WTC11 (cell line): ENCODE measurements around the gene MYO1A.

Experiments
- FOXK1 ChIP-seq: sonication (generic); formaldehyde crosslinking; IDR thresholded peaks from 2 replicates; pipeline ENCODE4 v1.8.0; 2022; ENCODE audit warnings: mild to moderate bottlenecking, moderate library complexity, missing genetic modification reagents
- JUN ChIP-seq: sonication (generic); formaldehyde crosslinking; IDR thresholded peaks from 2 replicates; pipeline ENCODE4 v1.8.0; 2023; ENCODE audit warnings: mild to moderate bottlenecking, missing genetic modification reagents
- NR3C1 ChIP-seq: sonication (generic); formaldehyde crosslinking; conservative IDR thresholded peaks from 2 replicates; pipeline ENCODE4 v1.8.1; 2023; ENCODE audit warnings: low read depth, mild to moderate bottlenecking, missing genetic modification reagents
- TEAD4 ChIP-seq: sonication (generic); formaldehyde crosslinking; IDR thresholded peaks from 2 replicates; pipeline ENCODE4 v1.8.0; 2022; ENCODE audit warnings: mild to moderate bottlenecking, missing genetic modification reagents
- TP53 ChIP-seq: sonication (generic); formaldehyde crosslinking; IDR thresholded peaks from 2 replicates; pipeline ENCODE4 v1.8.1; 2023; ENCODE audit warnings: mild to moderate bottlenecking, missing genetic modification reagents
- TF ChIP-seq, protein P1 (sequence below): fragments of 200-600 bp; IDR thresholded peaks from 2 replicates; pipeline ENCODE4 v1.8.0; 2022; ENCODE audit warnings: antibody characterized with exemption
- TF ChIP-seq, protein P2 (sequence below): sonication (generic); formaldehyde crosslinking; IDR thresholded peaks from 2 replicates; pipeline ENCODE4 v1.8.1; 2022; ENCODE audit warnings: missing genetic modification reagents, borderline replicate concordance
- TF ChIP-seq, protein P3 (sequence below): sonication (generic); formaldehyde crosslinking; IDR thresholded peaks from 2 replicates; pipeline ENCODE4 v1.8.0; 2022; ENCODE audit warnings: mild to moderate bottlenecking, missing genetic modification reagents
- TF ChIP-seq, protein P4 (sequence below): sonication (generic); formaldehyde crosslinking; IDR thresholded peaks from 2 replicates; pipeline ENCODE4 v1.8.0; 2022; ENCODE audit warnings: mild to moderate bottlenecking, missing genetic modification reagents
- TF ChIP-seq, protein P5 (sequence below): sonication (generic); formaldehyde crosslinking; IDR thresholded peaks from 2 replicates; pipeline ENCODE4 v1.8.1; 2023; ENCODE audit warnings: mild to moderate bottlenecking, missing genetic modification reagents, moderate library complexity

DNA sequence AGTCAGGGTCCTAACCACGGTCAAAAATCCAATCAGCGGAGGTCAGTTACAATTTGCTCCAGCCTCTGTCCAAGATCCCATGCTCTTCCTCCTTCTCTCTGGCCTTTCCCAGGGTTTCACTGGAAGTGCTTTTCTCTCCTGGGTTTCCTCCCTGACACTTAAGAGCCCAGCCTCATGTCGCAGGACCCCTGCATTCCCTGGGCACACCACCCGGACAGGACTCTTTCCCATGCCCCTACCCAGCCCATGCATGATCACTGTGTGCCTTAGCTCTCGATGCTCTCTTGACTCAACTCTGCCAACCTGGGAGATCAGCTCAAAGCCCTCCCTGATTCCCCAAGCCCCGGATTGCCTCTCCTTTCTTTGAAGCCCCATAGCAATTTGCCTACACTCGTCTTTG, 18.1 kb downstream of the MYO1A start:
- no peak for TF ChIP-seq NR3C1
- TF ChIP-seq, protein P1, sequence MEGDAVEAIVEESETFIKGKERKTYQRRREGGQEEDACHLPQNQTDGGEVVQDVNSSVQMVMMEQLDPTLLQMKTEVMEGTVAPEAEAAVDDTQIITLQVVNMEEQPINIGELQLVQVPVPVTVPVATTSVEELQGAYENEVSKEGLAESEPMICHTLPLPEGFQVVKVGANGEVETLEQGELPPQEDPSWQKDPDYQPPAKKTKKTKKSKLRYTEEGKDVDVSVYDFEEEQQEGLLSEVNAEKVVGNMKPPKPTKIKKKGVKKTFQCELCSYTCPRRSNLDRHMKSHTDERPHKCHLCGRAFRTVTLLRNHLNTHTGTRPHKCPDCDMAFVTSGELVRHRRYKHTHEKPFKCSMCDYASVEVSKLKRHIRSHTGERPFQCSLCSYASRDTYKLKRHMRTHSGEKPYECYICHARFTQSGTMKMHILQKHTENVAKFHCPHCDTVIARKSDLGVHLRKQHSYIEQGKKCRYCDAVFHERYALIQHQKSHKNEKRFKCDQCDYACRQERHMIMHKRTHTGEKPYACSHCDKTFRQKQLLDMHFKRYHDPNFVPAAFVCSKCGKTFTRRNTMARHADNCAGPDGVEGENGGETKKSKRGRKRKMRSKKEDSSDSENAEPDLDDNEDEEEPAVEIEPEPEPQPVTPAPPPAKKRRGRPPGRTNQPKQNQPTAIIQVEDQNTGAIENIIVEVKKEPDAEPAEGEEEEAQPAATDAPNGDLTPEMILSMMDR: no peak
- TF ChIP-seq, protein P2, sequence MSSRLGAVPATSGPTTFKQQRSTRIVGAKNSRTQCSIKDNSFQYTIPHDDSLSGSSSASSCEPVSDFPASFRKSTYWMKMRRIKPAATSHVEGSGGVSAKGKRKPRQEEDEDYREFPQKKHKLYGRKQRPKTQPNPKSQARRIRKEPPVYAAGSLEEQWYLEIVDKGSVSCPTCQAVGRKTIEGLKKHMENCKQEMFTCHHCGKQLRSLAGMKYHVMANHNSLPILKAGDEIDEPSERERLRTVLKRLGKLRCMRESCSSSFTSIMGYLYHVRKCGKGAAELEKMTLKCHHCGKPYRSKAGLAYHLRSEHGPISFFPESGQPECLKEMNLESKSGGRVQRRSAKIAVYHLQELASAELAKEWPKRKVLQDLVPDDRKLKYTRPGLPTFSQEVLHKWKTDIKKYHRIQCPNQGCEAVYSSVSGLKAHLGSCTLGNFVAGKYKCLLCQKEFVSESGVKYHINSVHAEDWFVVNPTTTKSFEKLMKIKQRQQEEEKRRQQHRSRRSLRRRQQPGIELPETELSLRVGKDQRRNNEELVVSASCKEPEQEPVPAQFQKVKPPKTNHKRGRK (CRISPR knock-in tag): no peak
- no peak for TF ChIP-seq TEAD4 (CRISPR knock-in tag)
- TF ChIP-seq, protein P3, sequence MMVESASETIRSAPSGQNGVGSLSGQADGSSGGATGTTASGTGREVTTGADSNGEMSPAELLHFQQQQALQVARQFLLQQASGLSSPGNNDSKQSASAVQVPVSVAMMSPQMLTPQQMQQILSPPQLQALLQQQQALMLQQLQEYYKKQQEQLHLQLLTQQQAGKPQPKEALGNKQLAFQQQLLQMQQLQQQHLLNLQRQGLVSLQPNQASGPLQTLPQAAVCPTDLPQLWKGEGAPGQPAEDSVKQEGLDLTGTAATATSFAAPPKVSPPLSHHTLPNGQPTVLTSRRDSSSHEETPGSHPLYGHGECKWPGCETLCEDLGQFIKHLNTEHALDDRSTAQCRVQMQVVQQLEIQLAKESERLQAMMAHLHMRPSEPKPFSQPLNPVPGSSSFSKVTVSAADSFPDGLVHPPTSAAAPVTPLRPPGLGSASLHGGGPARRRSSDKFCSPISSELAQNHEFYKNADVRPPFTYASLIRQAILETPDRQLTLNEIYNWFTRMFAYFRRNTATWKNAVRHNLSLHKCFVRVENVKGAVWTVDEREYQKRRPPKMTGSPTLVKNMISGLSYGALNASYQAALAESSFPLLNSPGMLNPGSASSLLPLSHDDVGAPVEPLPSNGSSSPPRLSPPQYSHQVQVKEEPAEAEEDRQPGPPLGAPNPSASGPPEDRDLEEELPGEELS (CRISPR knock-in tag): no peak
- TF ChIP-seq JUN (CRISPR knock-in tag): no peak
- TF ChIP-seq, protein P4, sequence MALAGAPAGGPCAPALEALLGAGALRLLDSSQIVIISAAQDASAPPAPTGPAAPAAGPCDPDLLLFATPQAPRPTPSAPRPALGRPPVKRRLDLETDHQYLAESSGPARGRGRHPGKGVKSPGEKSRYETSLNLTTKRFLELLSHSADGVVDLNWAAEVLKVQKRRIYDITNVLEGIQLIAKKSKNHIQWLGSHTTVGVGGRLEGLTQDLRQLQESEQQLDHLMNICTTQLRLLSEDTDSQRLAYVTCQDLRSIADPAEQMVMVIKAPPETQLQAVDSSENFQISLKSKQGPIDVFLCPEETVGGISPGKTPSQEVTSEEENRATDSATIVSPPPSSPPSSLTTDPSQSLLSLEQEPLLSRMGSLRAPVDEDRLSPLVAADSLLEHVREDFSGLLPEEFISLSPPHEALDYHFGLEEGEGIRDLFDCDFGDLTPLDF (CRISPR knock-in tag): no peak
- no peak for TF ChIP-seq FOXK1 (CRISPR knock-in tag)
- TF ChIP-seq, protein P5, sequence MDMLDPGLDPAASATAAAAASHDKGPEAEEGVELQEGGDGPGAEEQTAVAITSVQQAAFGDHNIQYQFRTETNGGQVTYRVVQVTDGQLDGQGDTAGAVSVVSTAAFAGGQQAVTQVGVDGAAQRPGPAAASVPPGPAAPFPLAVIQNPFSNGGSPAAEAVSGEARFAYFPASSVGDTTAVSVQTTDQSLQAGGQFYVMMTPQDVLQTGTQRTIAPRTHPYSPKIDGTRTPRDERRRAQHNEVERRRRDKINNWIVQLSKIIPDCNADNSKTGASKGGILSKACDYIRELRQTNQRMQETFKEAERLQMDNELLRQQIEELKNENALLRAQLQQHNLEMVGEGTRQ (CRISPR knock-in tag): no peak
- no peak for TF ChIP-seq TP53 (CRISPR knock-in tag)
